Measurements from ENCODE around the gene ZNF317.
"Not testable (repeated sequence)": the region's sequence is repeated elsewhere in the genome, so short reads cannot be mapped to it uniquely, and the experiment has no call there.

ZNF317 gene

DNA sequence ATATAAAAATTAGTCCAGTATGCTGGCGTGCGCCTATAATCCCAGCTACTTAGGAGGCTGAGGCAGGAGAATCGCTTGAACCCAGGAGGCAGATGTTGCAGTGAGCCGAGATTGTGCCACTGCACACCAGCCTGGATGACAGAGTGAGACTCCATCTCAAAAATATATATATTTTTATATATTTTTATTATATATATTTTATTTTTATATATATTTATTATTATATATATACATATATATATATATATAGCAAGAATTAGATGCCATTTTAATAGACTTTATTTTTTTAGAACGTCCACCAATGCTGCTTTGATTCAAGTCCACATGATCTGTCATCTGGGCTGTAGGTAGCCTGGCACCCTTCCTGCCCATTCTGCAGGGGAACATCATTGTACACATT is 35.1 kb downstream of the ZNF317 start:
- DNase-seq (ENCODE audit: low spot score), result no peak

- no peak for DNase-seq (ENCODE audit: low spot score)
Observed at GRCh38 chr19:9178901-9179300, 38.7 kb downstream of the ZNF317 start, which contains the start of gene OR7D2. OR7D2 (plus strand) TSS chr19:9178979; CDS start chr19:9185782, 6,803 bp downstream.

DNA sequence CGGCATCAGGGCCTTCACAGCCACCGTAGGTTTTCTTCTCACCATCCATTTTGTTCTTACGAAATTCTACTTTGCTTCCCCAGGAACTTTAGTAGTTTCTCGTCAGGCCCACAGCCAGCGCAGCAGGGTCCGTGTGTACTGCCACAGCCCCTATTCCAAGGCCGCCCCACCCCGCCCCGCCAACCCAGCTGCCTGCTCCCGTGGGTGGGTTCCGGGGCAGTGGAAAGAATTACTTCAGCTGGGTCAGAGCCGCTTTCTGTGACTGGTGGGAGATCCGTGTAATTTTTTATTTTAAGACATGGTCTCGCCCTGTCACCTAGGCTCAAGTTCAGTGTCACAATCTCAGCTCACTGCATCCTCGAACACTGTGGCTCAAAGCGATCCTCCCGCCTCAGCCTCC is 42.8 kb downstream of the ZNF317 start:
- DNase-seq (ENCODE audit: low spot score), result no peak

- no peak for DNase-seq (ENCODE audit: low spot score)
Observed at GRCh38 chr19:9187191-9187590, 47.0 kb downstream of the ZNF317 start.

DNA sequence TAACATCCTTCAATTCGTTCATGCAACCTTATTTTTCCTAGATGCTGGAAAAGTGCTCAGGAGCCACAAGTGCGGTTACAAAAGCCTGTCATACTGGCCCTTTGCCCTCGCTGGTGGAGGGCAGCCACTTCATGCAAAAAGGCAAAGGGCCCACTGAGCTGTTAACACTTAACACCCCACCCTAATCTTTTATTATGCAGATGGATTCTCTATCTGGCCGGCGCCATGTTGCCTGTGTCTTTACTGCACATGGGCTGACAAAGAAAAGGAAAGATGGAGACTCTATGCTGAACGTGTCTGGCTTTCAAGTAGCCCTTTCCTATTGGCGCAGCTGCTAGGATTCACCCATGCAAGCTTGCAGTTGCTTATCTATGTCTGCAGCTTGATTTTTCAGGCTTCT is 49.3 kb downstream of the ZNF317 start:
- DNase-seq (ENCODE audit: low spot score), result no peak

DNA sequence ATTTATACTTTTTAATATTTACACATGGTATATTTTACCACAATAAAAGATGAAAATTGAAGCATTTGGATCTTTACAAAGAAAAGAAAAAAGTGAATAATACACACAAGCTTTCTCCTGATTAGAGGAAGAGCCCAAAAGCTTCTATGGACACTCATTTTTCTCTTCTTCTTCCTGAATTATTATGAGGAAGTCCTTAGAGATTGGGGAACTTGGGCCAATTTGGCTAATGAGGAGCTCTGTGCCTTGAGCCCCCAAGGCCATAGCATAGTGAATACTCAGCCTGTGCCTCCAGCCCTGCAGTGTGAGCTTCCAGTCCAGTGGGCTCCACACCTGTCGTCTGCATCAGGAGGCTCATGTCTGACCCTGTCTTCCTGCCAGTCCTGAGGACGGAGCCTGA is 57.8 kb downstream of the ZNF317 start:
- DNase-seq (ENCODE audit: low spot score), result not testable (repeated sequence)

DNA sequence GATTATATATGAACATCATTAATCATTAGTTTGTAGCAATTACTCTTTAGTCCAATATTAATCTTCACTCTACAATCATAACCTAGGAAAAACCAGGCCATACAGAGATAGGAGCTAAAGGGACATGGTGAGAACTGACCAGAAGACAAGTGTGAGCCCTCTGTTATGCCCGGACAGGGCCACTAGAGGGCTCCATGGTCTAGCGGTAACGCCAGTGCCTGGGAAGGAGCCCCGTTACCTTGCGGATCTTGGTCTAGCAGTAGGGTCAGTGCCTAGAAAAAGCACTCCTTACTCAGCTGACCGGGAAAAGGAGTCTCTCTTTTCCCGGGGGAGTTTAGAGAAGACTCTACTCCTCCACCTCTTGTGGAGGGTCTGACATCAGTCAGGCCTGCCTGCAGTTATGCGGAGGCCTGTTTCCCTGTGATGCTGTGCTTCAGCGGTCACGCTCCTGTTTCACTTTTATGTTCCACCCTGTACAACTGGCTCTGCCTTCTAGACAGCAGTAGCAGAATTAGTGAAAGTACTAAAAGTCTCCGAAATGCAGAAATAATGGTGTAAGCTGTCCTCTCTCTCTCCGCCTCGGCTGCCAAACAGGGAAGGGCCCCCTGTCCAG is 65.4 kb downstream of the ZNF317 start:
- peak; percentile 68 for DNase-seq (ENCODE audit: low spot score)

Measured in D341Med (cell line).